Measurements from ENCODE around the gene MAP2K7.
A peak's percentile ranks its signal among the peaks of the same experiment; 100 is the strongest.
"Not testable (repeated sequence)": the region's sequence is repeated elsewhere in the genome, so short reads cannot be mapped to it uniquely, and the experiment has no call there.

The MAP2K7 gene

DNA sequence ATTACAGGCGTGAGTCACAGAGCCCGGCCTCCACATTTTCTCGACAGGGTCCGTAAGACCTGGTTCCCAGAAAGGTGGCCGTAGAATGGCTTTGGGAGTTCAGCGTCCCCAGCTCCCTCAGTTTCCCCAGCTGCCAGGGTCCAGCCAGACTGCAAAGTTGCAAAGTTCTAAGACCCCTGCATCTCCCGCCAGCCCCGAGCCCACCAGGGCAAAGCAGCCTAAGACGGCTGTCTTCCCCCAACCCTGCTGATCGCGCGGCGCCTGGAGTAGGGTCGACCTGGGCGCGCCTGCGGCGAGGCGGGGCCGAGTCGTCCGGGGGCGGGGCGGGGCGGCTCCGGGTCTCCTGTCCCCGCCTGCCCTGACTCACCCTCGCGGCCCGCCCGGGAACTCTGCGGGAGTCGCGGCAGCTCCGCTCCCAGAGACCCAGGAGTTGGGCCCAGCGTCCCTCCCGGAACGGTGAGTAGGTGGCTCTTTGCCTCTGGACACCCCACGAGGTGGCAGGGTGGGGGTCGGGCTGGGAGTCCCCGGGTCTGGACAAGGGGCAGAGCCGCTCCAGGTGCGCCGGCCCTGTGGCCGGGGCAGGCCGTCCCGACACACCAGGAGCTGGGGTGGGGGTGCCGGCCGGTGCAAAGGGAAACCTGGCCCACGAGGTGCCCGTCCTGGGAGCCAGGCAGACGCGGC is 15.4 kb upstream of the MAP2K7 start, which contains the start of gene LRRC8E:
LRRC8E (plus strand) TSS at position 366 of the 681 bp plus-strand sequence. CDS start 7,094 bp downstream, outside the sequence.
- DNase-seq, result peak; percentile 77
- H2AK5ac ChIP-seq (ENCODE audit: low read length, severe bottlenecking), result peak within 1 kb of the TSS; percentile 53
- no peaks in the 10 kb centered on the region for H3K36me3 ChIP-seq (ENCODE audit: control insufficient read depth in 1 of 2, insufficient read depth in 2 of 2, low read depth in 1 of 2, low read length in 2 of 2)
- H3K4me3 ChIP-seq (ENCODE audit: insufficient read depth in 1 of 2, low read depth in 1 of 2, low read length in 2 of 2), result peak within 1 kb of the TSS; percentile 79 to 89
- H2BK15ac ChIP-seq (ENCODE audit: low read depth, poor library complexity, severe bottlenecking), result peak within 1 kb of the TSS; percentile 26
- peak within 1 kb of the TSS; percentile 82 for H2BK120ac ChIP-seq (ENCODE audit: low read depth, low read length)
- peak within 1 kb of the TSS; percentile 76 for H3K4me2 ChIP-seq (ENCODE audit: low read length, poor library complexity, severe bottlenecking)
- peaks cover 22% of the 10 kb centered on the region for H3K4me1 ChIP-seq (ENCODE audit: control insufficient read depth, insufficient read depth, low read depth, low read length)
- peak within 1 kb of the TSS in 1 of 2 experiments; percentile 35 for H3K23ac ChIP-seq (ENCODE audit: low read length in 2 of 2)
- H2AFZ ChIP-seq (ENCODE audit: low read depth, low read length), result peak within 1 kb of the TSS; percentile 81
- peaks cover 21% of the 10 kb centered on the region for H3K79me1 ChIP-seq (replicated peaks; ENCODE audit: low read length, poor library complexity, severe bottlenecking)
- H3K27me3 ChIP-seq (ENCODE audit: control insufficient read depth in 1 of 2, insufficient read depth in 1 of 2, low read length in 2 of 2), result peaks cover 0 to 5% of the 10 kb centered on the region in 2 experiments
- WGBS, result 9% methylated on average over 49 of the region's 53 CpGs
- peak within 1 kb of the TSS; percentile 71 to 87 for H3K4ac ChIP-seq (ENCODE audit: low read depth in 1 of 2, low read length in 2 of 2)
- H3K18ac ChIP-seq (ENCODE audit: low read depth in 1 of 2, low read length in 2 of 2), result peak within 1 kb of the TSS; percentile 80 to 91
- peak within 1 kb of the TSS in 1 of 2 experiments; percentile 71 for H3K14ac ChIP-seq (ENCODE audit: low read length in 2 of 2)
- no peak within 1 kb of the TSS for H3K27ac ChIP-seq (ENCODE audit: low read length, poor library complexity, severe bottlenecking)
- peak within 1 kb of the TSS; percentile 90 for H3K9ac ChIP-seq (ENCODE audit: low read length)
- peak within 1 kb of the TSS; percentile 9 for H4K91ac ChIP-seq (ENCODE audit: low read length)
- H4K8ac ChIP-seq (ENCODE audit: low read length), result peak within 1 kb of the TSS; percentile 75
- H3K9me3 ChIP-seq (ENCODE audit: control insufficient read depth, low read length), result no peaks in the 10 kb centered on the region
- H2BK5ac ChIP-seq (ENCODE audit: low read depth, low read length, poor library complexity, severe bottlenecking), result peak within 1 kb of the TSS; percentile 61
- peak within 1 kb of the TSS; percentile 35 to 72 for H2BK12ac ChIP-seq (ENCODE audit: low read length in 2 of 2)

DNA sequence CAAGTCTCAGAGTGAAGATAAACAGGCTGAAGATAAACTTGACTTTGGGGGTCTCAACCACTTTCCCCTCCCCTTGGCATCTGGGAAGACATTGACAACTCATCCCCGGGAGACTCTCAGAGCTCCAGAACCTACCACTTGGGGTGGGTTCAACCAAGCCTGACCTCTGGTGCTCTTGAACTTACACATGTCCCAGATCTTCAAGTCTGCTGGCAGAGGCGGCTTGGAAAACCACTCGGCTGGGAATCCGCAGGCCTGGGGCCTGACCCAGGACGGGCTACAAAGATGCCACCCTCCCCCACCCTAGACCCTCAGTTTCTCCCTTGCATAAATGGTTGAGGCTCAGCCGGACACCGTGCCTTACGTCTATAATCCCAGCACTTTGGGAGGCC is 14.9 kb upstream of the MAP2K7 start:
- no peak for DNase-seq
- Histone ChIP-seq H3K27ac (ENCODE audit: low read length, poor library complexity, severe bottlenecking) (no peak overlapping the region), H2BK5ac (ENCODE audit: low read depth, low read length, poor library complexity, severe bottlenecking) (peak overlapping the region; percentile 61), H3K79me1 (replicated peaks; ENCODE audit: low read length, poor library complexity, severe bottlenecking) (peaks cover 23% of the 10 kb centered on the region), H2AK5ac (ENCODE audit: low read length, severe bottlenecking) (no peak overlapping the region), H2BK12ac (ENCODE audit: low read length in 2 of 2) (peak overlapping the region in 1 of 2 experiments; percentile 31), H3K4ac (ENCODE audit: low read depth in 1 of 2, low read length in 2 of 2) (peak overlapping the region in 1 of 2 experiments; percentile 87), H3K9me3 (ENCODE audit: control insufficient read depth, low read length) (no peaks in the 10 kb centered on the region), H3K4me1 (ENCODE audit: control insufficient read depth, insufficient read depth, low read depth, low read length) (peaks cover 28% of the 10 kb centered on the region), H3K4me3 (ENCODE audit: insufficient read depth in 1 of 2, low read depth in 1 of 2, low read length in 2 of 2) (peak overlapping the region; percentile 79 to 89), H3K23ac (ENCODE audit: low read length in 2 of 2) (no peak overlapping the region), H3K4me2 (ENCODE audit: low read length, poor library complexity, severe bottlenecking) (peak overlapping the region; percentile 76), H3K36me3 (ENCODE audit: control insufficient read depth in 1 of 2, insufficient read depth in 2 of 2, low read depth in 1 of 2, low read length in 2 of 2) (no peaks in the 10 kb centered on the region), H4K91ac (ENCODE audit: low read length) (no peak overlapping the region), H4K8ac (ENCODE audit: low read length) (no peak overlapping the region), H3K18ac (ENCODE audit: low read depth in 1 of 2, low read length in 2 of 2) (peak overlapping the region; percentile 80 to 91), H3K27me3 (ENCODE audit: control insufficient read depth in 1 of 2, insufficient read depth in 1 of 2, low read length in 2 of 2) (peaks cover 0 to 5% of the 10 kb centered on the region in 2 experiments), H2AFZ (ENCODE audit: low read depth, low read length) (peak overlapping the region; percentile 81), H3K9ac (ENCODE audit: low read length) (peak overlapping the region; percentile 90), H2BK120ac (ENCODE audit: low read depth, low read length) (peak overlapping the region; percentile 82), H3K14ac (ENCODE audit: low read length in 2 of 2) (peak overlapping the region in 1 of 2 experiments; percentile 71), H2BK15ac (ENCODE audit: low read depth, poor library complexity, severe bottlenecking) (no peak overlapping the region)
- WGBS, result 90% methylated on average over 8 of the region's 8 CpGs

DNA sequence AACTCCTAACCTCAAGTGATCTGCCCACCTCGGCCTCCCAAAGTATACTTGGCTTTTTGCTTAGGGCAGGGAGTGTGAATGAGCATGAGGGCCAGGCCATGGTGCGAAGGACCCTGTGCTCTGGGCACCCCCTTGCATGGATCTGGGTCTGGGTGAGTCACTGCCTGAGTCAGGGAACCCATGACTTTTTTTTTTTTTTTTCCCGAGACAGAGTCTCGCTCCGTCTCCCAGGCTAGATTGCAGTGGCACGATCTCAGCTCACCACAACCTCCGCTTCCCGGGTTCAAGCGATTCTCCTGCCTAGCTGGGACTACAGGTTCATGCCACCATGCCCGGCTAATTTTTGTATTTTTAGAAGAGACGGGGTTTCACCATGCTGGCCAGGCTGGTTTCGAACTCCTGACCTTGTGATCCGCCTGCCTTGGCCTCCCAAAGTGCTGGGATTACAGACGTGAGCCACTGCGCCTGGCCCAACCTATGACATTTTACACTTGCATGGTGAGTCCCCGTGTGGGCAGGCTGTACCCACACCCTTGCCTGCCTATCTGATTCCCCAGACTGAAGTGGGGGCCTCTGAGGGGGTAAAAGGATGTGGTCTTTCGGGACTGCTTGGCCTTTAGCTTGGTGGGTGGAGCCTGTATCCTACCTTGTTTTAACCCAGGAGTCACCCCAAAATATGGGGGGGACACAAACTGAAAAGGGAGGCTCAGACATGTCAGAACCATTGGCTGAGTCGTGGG is 10.1 kb upstream of the MAP2K7 start:
- Histone ChIP-seq H3K23ac (ENCODE audit: low read length in 2 of 2) (peak overlapping the region in 1 of 2 experiments; percentile 59), H2BK120ac (ENCODE audit: low read depth, low read length) (peak overlapping the region; percentile 64), H3K4ac (ENCODE audit: low read depth in 1 of 2, low read length in 2 of 2) (peak overlapping the region in 1 of 2 experiments; percentile 46), H3K4me1 (ENCODE audit: control insufficient read depth, insufficient read depth, low read depth, low read length) (peaks cover 28% of the 10 kb centered on the region), H3K18ac (ENCODE audit: low read depth in 1 of 2, low read length in 2 of 2) (peak overlapping the region in 1 of 2 experiments; percentile 57), H2AK5ac (ENCODE audit: low read length, severe bottlenecking) (peak overlapping the region; percentile 91), H2BK12ac (ENCODE audit: low read length in 2 of 2) (peak overlapping the region in 1 of 2 experiments; percentile 90), H3K36me3 (ENCODE audit: control insufficient read depth in 1 of 2, insufficient read depth in 2 of 2, low read depth in 1 of 2, low read length in 2 of 2) (peaks cover 0 to 15% of the 10 kb centered on the region in 2 experiments), H4K8ac (ENCODE audit: low read length) (peak overlapping the region; percentile 45), H3K79me1 (replicated peaks; ENCODE audit: low read length, poor library complexity, severe bottlenecking) (peaks cover 36% of the 10 kb centered on the region), H3K9ac (ENCODE audit: low read length) (peak overlapping the region; percentile 15)
- not testable (repeated sequence) for H2BK15ac ChIP-seq (ENCODE audit: low read depth, poor library complexity, severe bottlenecking); H3K27me3 ChIP-seq (ENCODE audit: control insufficient read depth in 1 of 2, insufficient read depth in 1 of 2, low read length in 2 of 2); H4K91ac ChIP-seq (ENCODE audit: low read length); H3K27ac ChIP-seq (ENCODE audit: low read length, poor library complexity, severe bottlenecking); H3K4me2 ChIP-seq (ENCODE audit: low read length, poor library complexity, severe bottlenecking); H3K4me3 ChIP-seq (ENCODE audit: insufficient read depth in 1 of 2, low read depth in 1 of 2, low read length in 2 of 2); H2AFZ ChIP-seq (ENCODE audit: low read depth, low read length); H2BK5ac ChIP-seq (ENCODE audit: low read depth, low read length, poor library complexity, severe bottlenecking); H3K14ac ChIP-seq (ENCODE audit: low read length in 2 of 2); H3K9me3 ChIP-seq (ENCODE audit: control insufficient read depth, low read length)
- 71% methylated on average over 18 of the region's 18 CpGs for WGBS
- peak; percentile 81 for DNase-seq
